Measurements from ENCODE around the gene KCNIP1. TPM values are rescaled to one million over a fixed set of nuclear protein-coding genes. Genes with fewer than 3 reads are reported as not detected.

Gene KCNIP1
- total and polyA plus RNA-seq, 2 of the 8 experiments (the other 6 are each of a cell fraction or from before 2014, with no cell fraction given): 0.52 to 0.83 TPM

DNA sequence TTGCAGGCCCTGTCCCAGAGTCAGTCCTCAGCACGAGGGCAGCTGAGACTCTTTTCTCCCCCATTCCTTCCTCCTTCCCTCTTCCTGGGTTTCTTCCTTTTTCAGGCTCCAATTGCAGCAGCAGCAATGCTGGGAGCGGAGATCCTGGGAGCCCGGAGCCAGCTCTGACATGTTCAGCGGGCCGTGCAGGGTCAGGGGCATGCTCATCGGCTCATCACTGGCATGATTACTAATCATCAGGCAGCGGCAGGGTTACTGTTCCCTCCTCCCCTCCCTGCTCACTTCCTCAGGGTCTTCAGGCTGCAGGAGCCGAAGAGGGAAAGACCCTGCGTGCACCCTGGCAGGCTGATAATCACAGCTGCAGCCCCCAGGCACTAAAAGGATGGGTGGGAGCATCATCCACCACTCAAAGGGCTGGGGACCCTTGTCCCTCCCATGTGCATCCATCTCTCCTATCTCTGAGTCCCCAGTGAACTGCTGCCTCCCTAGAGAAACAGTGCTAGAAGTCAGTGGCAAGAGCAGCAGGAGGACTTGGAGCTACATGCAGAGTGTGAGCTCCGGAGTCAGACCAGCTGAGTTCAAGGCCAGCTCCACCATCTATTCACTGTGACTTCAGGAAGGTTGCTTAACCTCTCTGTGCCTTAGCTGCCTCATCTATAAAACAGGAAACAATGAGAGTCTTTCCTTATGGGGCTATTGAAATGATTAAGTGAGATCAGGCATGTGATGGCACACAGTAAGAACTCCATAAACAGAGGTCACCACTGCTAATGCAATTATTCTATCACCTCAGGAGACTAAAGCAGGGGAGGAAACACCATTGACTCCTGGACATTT is 7.8 kb upstream of the KCNIP1 start:
- Histone ChIP-seq H4K20me1 (replicated peaks in 1 of 2; ENCODE audit: control insufficient read depth in 1 of 2, insufficient read depth in 2 of 2, low read length in 2 of 2) (no peaks in the 10 kb centered on the region), H2BK5ac (ENCODE audit: low read depth, low read length) (no peak overlapping the region), H3K9ac (replicated peaks in 1 of 4; ENCODE audit: extremely low read depth in 1 of 4, low read depth in 3 of 4, low read length in 3 of 4) (no peak overlapping the region), H3K4me1 (replicated peaks in 1 of 4; ENCODE audit: control insufficient read depth in 3 of 4, insufficient read depth in 4 of 4, low read length in 3 of 4) (no peaks in the 10 kb centered on the region; a peak in 1 of 7 replicates), H3K4ac (replicated peaks; ENCODE audit: insufficient read length, low read depth, low read length) (no peak overlapping the region), H3K4me3 (ENCODE audit: extremely low read depth in 1 of 4, insufficient read depth in 2 of 4, low read depth in 3 of 4, low read length in 4 of 4) (no peak overlapping the region), H2BK20ac (ENCODE audit: low read length) (no peak overlapping the region), H3K14ac (ENCODE audit: insufficient read length) (no peak overlapping the region), H2BK15ac (ENCODE audit: low read length) (no peak overlapping the region), H2AFZ (ENCODE audit: low read length) (no peak overlapping the region), H3K56ac (replicated peaks; ENCODE audit: insufficient read length, low read depth, low read length) (no peak overlapping the region), H2BK120ac (replicated peaks; ENCODE audit: low read depth, low read length) (no peak overlapping the region), H3K27ac (ENCODE audit: low read depth, low read length) (no peak overlapping the region), H3K23me2 (ENCODE audit: low read depth, low read length) (no peaks in the 10 kb centered on the region), H4K8ac (ENCODE audit: extremely low read depth, insufficient read depth, low read length) (no peak overlapping the region; the same call in 1 of the 2 replicates), H3K27me3 (replicated peaks in 1 of 4; ENCODE audit: control insufficient read depth in 3 of 4, extremely low read depth in 1 of 4, insufficient read depth in 3 of 4, low read length in 3 of 4) (no peaks in the 10 kb centered on the region), H3K79me2 (ENCODE audit: control insufficient read depth in 1 of 2, insufficient read depth in 2 of 2, low read length in 2 of 2) (no peaks in the 10 kb centered on the region), H3K23ac (ENCODE audit: insufficient read length) (no peak overlapping the region), H3K18ac (ENCODE audit: extremely low read depth, low read length) (no peak overlapping the region), H4K91ac (replicated peaks; ENCODE audit: insufficient read length, low read length) (no peak overlapping the region), H3K79me1 (ENCODE audit: low read depth, low read length) (no peaks in the 10 kb centered on the region), H3K9me3 (ENCODE audit: insufficient read depth in 2 of 2, low read depth in 1 of 2, low read length in 1 of 2) (no peaks in the 10 kb centered on the region), H3K4me2 (ENCODE audit: insufficient read depth in 1 of 2, low read depth in 2 of 2, low read length in 2 of 2) (no peak overlapping the region), H4K5ac (ENCODE audit: insufficient read length, low read depth, low read length) (no peak overlapping the region), H2BK12ac (ENCODE audit: low read depth, low read length) (no peak overlapping the region), H3K36me3 (ENCODE audit: control insufficient read depth in 2 of 4, insufficient read depth in 4 of 4, low read length in 3 of 4) (no peaks in the 10 kb centered on the region), H2AK5ac (ENCODE audit: low read depth, low read length) (no peak overlapping the region)
- DNase-seq (ENCODE audit: low read depth in 1 of 2, low spot score in 2 of 2): no peak
- no peak for FAIRE-seq
- POLR2A ChIA-PET (ENCODE audit: partially characterized antibody): interaction anchor here (0.9 kb wide), 1 partner anchor 22 kb away, joined by 3 read pairs; no protein-coding TSS in a partner anchor
- CTCF ChIA-PET (ENCODE audit: partially characterized antibody): interaction anchor here (1.1 to 5.0 kb wide), 6 partner anchors 9 to 103 kb away, joined by 3 to 18 read pairs (median 7); no protein-coding TSS in a partner anchor
- 93% methylated on average over 10 of the region's 10 CpGs; no CpG with 5 or more reads in 1 of the 2 experiments for WGBS, 2 experiments (ENCODE audit: extremely low coverage in 1 of 2, insufficient coverage in 1 of 2, insufficient read length in 1 of 2, insufficient replicate concordance in 2 of 2, low coverage in 1 of 2, low lambda C conversion rate in 2 of 2, missing lambda C conversion rate in 1 of 2)
- no peak for TF ChIP-seq KDM1A (IDR thresholded peaks at IDR 0.05; ENCODE audit: borderline replicate concordance, low read length)
- TF ChIP-seq TEAD4 (IDR thresholded peaks at IDR 0.05; ENCODE audit: low read depth, low read length): no peak
- no peak for TF ChIP-seq SIRT6 (IDR thresholded peaks at IDR 0.05; ENCODE audit: low read length)
- TF ChIP-seq KDM4A (IDR thresholded peaks at IDR 0.05; ENCODE audit: low read depth, low read length, severe bottlenecking): no peak
- TF ChIP-seq TCF12 (IDR thresholded peaks at IDR 0.05; ENCODE audit: low read depth, low read length): no peak
- TF ChIP-seq TAF7 (optimal IDR thresholded peaks at IDR 0.05; ENCODE audit: borderline replicate concordance, low read depth, low read length): no peak
- no peak for TF ChIP-seq RXRA (IDR thresholded peaks at IDR 0.05; ENCODE audit: insufficient read depth, low read depth, low read length)
- TF ChIP-seq FOSL1 (IDR thresholded peaks at IDR 0.05; ENCODE audit: insufficient read depth, low read depth, low read length): no peak
- TF ChIP-seq BACH1 (IDR thresholded peaks at IDR 0.05; ENCODE audit: low read length): no peak

Data from H1 (cell line).